COR-L47 (cell line): ENCODE results near the gene FCGR3B.
"Not testable (repeated sequence)": the region's sequence is repeated elsewhere in the genome, so short reads cannot be mapped to it uniquely, and the experiment has no call there.

Experiments
- DNase-seq: peaks from one replicate; lab custom pipeline; 2025; lab: John Stamatoyannopoulos, UW

The FCGR3B gene

DNA sequence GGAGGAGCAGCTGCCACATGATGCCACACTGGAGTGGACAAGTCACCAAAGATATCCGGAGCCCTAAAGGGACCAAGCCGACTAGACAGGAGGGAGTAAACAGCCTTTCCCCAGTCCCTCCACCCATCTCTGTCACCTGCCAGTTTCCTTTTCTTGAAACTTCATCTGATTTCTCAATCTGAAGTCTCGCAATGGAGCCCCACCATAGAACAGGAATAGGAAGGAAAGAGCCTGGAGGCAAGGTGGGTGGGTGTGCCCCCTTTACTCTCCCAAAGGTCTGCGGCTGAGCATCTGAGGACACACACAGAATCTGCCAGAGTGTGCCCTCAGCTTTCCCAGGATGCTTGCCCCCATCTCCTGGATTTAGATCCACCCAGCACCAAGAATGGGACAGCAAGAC, at the start of gene FCGR3B:
FCGR3B (minus strand) TSS at position 101 of the 400 bp plus-strand sequence; CDS start at position 19, 82 bp downstream.
- DNase-seq = no peak

DNA sequence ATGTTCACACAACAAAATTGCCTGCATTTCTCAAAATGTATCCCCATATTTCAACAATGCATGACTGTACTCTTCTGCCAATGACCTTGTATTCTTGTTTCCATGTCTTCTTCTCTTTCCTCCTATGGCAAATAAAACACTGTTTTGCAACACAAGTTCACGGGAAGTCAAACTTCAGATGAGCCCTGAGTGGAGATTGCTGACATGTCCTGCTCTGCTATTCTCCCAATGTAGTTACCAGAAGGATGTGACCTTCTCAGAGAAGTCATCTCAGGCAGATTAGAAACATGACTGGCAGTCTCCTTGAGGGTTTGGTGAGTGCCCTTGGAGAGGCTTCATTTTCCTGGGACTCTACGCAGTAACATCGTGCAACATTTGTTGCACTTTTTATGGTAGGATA, 47.5 kb upstream of the FCGR3B start:
- no peak for DNase-seq

DNA sequence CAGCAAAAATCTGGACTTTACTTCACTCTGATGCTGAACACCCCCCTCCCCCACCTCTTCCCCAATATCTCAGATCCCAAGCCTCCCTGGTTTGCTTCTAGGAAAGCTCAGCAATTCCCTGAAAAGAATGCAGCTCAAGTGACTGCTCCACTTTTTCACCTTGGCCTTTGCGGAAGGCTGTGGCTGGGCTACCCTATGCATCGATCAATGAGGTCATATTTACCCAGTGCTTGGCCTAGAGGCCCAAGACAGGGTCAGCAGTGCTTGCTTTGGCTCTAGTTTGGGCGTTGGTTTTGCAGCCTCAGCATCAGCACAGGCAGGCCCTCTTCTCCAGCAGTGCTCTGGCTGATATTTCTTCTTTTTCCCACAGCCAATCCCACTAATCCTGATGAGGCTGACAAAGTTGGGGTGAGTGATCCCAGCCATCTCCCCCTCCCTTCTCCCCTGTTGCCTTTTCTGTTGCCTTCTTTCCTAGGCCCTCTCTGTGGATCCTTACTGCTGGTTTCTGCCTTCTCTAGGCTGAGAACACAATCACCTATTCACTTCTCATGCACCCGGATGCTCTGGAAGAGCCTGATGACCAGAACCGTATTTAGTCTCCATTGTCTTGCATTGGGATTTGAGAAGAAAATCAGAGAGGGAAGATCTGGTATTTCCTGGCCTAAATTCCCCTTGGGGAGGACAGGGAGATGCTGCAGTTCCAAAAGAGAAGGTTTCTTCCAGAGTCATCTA, 46.1 kb upstream of the FCGR3B start:
- no peak for DNase-seq

DNA sequence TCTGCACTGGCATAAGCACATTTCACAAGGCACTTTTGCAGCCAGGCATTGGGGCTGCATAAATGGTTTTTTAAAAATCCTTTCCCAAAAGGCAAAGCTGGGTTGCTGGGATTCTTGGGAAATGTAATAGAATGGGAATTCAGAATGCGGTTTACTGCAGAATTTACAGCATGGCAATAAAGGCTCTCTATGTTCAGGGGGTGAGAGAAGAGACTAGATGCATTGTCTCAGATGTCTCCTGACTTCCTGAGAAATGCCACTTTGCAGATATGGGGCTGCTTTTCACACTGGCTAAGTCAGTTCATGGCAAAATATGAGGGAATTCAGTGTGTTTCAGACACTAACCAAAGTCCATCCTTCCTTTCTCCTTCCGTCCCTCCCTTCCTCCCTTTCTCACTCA, 45.5 kb upstream of the FCGR3B start:
- no peak for DNase-seq

DNA sequence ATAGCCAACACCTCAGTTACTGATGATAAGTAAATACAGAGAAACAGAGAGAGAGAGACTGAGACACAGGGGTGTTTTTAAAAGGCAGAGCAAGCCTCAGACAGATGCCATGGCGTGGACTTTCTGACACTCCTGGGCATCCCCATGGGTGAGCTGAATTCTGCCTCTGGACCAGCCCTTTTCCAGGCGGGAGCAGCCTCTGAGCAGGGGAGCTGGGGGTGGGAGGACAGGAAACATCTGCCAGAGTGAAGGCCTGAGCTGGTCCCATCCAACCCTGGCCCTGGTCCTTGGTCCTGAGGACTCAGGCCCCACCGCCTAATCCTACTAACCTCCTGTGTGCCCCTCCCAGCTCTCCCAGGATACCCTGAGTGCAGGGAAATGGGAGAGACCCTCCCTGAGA, 43.9 kb upstream of the FCGR3B start:
- DNase-seq = not testable (repeated sequence)

DNA sequence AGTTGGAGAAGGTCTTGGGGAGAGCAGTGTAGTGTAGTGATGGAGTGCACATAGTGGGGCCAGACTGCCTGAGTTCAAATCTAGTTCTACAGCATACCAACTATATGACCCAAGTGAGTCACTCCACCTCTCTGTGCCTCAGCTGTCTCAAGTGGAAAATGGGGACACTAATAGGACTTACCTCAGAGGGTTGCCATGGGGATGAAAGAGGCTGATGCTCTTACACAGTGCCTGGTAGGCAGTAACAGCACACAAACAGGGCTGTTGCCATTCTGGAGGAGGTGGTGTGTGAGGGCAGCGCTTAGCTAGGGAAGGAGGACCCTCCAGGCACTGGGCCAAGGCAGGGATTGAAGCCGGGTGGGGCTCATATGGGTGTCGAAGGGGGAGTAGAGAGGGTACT, 43.5 kb upstream of the FCGR3B start:
- not testable (repeated sequence) for DNase-seq

DNA sequence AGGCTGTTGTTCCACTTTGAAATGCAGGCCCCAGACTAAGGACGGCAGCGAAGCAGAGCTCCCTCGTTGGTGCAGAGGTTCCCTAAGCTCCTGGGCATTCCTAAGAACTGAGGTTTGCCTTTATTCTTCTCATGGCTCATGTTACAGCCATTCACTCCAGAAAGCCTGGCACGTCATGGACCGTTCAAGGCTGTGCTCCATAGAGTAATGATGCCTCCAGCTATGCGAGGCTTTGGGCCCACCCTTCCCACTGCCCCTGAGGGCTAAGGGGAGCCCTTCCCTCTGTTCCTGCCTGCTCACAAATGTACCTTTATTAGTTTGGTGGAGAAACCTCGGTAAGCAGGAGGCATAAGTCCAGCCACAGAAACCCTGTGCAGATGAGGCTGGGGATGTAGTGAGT, 42.5 kb upstream of the FCGR3B start:
- DNase-seq = not testable (repeated sequence)

DNA sequence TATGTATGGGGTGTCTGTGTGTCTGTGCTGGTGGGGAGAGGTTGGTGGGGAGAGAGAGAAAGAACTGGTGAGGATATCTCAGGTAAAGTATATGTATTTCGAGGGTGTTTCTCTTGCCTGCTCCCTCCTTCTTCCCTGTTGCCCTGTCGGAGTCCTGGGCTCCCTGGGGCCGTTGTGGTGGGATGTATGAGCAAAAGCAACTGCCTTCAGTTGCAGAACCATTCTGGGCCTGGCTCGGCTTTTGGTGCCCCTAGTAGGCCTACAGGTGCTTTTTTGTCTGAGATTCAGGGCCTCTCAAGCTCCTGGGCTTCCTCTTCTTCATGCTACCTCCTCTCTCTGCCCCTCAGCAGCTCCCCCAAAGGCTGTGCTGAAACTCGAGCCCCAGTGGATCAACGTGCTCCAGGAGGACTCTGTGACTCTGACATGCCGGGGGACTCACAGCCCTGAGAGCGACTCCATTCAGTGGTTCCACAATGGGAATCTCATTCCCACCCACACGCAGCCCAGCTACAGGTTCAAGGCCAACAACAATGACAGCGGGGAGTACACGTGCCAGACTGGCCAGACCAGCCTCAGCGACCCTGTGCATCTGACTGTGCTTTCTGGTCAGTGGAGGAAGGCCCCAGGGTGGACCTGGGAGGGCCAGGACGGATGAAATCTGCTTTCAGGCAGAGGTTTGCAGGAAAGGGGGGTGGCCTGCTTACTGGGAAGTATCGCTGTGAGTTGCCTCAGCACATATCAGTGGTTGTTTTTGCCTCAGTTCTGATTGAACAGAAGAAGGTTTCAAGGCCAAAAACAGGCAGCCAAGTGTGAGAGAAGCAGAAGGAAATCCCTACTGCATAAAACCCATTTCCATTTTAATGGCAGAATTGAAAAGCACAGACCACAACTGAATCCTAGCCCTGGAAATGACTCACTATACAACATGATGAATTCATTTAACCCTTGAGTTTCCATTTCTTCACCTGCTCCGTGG, 40.4 kb upstream of the FCGR3B start:
- DNase-seq = not testable (repeated sequence)

DNA sequence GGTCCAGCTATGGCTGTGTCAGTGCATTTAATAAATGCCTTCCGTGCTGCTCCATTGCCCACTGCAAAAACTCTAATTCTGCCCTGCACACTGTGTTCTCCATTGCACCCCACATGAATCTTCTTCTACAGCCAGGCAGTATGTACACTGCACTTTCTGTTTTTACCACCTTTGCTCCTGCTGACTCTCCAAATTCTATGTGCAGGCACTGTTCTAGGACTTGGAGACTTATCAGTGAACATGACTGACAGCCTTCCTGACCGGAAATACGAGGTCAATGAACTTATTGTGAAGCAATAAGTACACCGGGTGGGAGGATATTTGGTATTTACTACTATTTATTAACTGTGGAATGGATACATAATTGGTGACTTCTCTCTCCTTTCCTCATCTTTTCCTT, 33.7 kb upstream of the FCGR3B start:
- not testable (repeated sequence) for DNase-seq

DNA sequence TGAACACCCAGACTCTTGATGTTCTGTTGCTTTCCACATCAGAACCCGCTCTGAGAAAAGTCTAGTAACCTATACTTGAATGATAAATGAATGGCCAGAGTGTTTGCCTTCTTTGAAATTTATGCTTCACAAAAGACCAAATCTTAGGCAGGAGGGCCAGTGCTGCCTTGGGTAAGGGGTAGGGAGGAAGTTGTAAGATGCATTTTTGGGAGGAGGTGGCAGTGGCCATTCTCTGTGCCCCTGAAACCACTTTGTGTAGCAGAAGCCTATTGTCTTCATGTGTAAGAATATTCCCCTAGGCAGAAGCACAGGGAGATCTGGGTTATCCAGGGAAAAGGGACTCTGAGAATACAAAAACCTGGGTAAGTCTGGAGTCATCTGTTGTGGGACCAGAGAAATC, 32.6 kb upstream of the FCGR3B start:
- DNase-seq = not testable (repeated sequence)

DNA sequence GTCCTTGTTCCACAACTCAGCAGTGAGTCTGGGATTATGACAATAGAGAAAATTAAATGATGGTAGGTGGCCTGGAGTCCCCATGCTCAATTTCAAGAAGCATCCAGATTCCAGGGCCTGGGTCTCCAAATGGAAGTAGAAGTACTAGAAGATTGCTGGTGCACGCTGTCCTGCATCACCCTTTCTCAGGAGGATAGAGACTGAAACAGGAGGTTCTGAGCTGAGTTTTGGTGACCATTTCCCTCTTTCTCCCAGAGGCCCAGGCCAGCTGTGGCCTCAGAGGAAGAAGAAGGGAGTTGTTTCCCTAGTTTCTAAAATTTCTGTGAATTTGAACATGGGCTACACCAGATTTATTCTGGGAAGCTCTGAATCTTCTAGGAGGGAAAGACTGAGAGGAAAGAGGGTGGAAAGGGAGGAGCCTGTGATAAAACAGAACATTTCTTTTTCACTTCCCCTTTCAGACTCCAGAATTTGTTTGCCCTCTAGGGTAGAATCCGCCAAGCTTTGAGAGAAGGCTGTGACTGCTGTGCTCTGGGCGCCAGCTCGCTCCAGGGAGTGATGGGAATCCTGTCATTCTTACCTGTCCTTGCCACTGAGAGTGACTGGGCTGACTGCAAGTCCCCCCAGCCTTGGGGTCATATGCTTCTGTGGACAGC, 31.8 kb upstream of the FCGR3B start, which contains the start of gene FCGR2B:
FCGR2B (plus strand) TSS at position 460 of the 656 bp plus-strand sequence; CDS start at position 559, 99 bp downstream.
- DNase-seq = not testable (repeated sequence)

DNA sequence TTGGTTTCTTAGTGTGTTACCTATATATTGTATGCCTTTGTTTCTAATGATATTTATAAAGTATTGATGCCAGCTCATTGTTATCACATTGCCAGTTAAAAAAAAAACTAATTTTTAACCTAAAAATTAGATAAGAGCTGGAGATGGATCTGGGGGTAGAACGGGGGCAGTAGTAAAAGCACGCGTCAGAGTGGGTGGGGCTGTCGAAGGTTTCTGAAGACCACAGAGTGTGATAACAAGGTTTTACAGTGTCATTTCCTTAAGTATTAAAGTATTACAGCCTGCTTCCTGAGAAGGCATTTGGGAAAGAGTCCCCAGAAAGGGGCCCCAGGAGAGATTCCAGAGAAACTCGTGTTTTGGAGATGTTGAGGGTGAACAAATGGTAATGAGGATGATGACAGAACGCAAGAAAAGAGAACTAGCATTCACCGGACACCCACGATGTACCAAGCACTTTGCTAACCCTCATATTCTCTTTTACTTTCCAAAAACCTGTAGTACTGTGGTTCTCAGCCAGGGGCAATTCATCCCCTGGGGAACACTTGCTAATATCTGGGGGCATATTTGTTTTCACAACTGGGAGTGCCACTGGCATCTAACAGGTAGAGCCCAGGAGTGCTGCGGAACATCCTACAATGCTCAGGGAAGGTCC, 30.8 kb upstream of the FCGR3B start:
- DNase-seq = not testable (repeated sequence)

DNA sequence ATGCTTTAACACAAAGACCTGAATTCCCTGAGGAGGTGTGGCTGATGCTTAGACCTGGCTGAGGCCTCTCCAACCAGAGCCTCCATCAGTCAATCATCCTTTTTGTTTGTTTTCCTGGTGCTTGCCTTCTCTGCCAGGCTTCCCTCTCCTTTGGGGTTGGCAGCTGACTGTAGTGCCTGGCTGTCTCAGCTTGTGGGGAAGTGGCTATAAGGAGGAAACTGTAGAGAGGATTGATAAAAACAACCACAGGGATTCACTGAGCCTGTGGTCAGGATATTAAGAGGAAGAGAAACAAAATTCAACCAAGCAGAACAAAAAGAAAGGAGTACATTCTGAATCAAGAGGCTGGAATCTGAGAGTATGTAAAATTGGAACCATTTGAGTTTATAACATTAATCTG, 27.5 kb upstream of the FCGR3B start:
- DNase-seq = not testable (repeated sequence)

DNA sequence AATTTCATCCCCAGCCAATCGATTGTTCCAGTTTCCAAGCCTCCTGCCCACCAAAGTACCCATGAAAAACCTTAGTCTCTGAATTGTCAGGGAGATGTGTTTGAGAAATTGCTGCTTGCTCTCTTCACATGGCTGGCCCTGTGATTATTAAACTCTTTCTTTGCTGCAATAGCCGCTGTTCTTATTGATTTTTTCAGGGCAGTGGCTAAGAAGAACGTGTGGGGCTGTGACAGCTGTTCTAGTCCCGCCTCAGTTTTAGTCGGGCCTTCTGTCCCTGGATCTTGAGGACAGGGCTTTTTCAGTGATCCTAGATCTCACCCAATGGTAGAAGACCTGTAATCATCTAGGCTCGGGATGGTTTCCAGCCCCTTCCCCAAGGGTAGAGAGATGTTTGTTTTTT, 23.0 kb upstream of the FCGR3B start:
- not testable (repeated sequence) for DNase-seq

DNA sequence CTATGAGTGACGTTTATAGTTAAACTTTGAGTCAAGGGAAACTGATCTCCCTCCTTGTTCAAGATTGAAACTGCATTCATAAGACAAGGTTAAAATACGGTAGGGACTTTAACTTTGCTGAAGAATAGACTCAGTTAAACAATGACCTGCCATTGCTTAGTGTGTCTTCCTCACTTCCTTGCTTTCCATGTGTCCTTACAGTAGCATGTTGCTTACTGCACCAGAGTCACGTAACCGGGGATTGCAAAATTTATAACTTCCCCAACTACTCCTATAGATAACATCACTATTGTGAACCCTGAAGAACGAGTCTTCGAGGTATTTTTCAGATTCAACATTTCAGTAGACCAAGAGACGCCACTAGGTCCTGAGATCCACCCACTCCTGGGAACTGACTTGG, 22.6 kb upstream of the FCGR3B start:
- not testable (repeated sequence) for DNase-seq

DNA sequence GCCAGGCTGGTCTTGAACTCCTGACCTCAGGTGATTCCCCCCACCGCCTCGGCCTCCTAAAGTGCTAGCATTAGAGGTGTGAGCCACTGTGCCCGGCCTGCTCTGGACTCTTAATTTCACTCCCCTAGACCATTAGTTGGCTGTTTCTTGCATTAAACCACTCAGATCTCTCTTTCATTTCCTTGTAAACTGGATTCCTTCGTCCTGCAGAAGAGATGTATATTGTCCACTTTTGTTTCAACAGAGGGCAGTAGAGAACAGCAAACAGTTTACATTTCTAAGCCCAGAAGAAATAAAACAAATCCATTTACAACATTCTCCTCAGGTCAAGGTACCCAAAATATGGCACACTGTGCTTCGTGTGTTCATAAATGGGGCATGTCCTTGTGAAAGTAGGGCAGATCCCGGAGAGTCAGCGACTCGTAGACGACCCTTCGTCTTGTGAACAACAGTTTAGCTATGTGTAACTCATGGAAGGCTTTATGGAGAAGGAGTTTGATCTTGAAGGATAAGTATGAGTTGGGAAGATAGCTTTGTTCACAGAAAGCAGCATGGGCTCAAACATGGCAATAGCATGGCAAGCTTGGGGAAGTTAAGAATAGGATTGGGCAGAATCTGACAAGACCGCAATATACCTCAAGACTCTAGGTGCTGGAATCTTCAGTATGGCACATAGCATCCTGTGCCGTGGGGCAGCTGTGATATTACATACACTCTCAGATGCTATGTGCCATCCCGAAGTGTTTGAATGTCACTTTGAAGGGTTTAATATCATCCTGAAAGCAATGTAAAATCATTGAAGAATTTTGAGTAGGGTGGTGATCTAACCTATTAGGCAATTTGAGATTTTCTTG, 16.8 kb upstream of the FCGR3B start:
- not testable (repeated sequence) for DNase-seq

DNA sequence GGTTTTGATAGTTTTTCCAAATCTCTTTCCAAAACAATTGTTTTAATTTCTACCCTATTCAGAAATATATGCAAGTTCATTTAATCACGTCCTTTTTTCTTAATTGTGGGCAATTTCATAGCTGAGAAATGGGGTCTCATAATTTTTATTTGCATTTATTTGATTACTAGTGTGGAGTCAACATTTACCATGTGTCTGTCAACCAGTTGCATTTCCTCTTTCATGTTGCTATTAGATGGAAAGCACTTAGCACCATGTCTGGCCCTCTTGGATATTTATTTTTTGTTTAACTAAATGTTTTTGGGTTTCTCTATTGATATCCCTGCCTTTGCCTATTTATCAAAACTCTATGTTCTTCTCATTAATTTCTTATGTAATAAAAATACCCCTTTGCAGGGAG, 13.9 kb upstream of the FCGR3B start:
- not testable (repeated sequence) for DNase-seq

DNA sequence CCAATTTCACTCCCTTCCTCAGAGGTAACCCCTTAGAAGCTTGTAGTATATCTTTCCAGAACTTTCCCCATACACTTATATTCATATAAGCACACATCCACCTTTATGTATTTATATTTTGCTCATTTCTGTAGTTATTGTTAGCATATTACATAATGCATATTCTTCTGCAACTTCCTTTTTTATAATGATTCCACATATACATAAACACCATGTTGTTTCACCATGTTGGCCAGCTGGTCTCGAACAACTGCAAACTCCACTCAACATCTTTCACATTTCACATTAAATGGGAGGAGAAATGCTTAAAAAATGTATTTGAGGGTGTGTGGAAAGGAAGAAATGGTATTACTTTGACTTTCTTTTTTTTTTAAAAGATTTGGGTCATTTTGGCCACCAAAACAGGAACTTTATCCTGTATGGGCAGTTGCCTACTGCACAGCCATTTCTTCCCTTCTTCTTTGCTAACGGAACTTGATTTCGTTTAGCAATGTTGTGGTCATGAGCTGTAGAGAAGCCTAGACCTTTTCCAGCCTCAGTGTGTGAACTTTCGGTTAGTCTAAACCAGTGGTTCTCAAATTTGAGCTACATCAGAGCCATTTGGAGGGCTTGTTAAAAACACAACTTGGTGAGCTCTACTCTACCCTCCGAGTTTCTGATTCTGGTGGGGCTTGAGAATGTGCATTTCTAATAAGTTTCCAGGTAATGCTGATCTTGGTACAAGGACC, 12.7 kb upstream of the FCGR3B start:
- DNase-seq = not testable (repeated sequence)

DNA sequence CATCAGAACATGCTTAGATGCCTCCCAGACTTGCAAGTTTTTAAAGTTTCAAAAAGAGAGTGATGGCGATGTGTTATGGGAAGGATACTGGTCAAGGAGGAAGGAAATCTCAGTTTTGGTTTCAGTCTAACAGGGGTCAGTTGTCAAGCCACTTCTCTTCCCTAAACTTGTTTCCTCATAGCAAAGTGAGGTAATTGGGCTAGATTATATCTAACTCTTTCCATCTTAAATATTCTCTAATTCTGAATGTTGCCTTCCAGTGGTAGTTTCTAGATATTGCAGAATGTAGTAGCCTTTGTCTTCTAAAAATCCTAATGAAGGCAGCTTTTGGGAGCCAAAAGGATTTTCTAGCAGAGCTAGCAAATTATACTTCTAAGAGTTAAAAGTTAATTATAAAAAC, 11.7 kb upstream of the FCGR3B start:
- DNase-seq = not testable (repeated sequence)

DNA sequence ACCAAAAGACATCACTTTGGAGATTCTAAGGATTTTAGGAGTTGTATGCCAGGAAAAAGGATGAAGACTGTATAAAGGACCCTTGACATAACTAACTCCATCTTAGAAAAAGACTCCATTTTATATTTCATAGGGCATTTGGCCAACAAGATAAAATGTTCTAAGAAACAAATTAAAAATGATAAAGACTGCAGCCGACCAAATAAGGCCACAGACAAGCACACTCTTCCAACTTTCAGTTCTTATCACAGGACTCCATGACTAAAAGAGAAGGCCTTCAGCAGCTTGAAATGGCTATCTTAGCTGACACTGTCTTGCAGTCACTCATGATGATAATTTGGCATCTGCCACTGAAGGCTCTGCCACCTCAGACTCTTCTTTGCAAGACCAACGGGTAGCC, 8.2 kb upstream of the FCGR3B start:
- DNase-seq = not testable (repeated sequence)
